IMR-90 (cell line): ENCODE measurements around the gene MRPL52. TPM values are rescaled to one million over a fixed set of nuclear protein-coding genes. Genes with fewer than 3 reads are reported as not detected.

Experiments
- ATAC-seq: fragments of 200-7000 bp; cut with Tn5 transposase; 2 replicates; pipeline ENCODE4 v1.9.1; 2020; ENCODE audit warnings: low read depth, mild to moderate bottlenecking, moderate library complexity
- BruUV-seq: library from RNA; stranded (reverse); fragments of 400-500 nt; replicated peaks from 2 replicates; lab custom pipeline; 2021; lab: Mats Ljungman, UMichigan
- CTCF ChIA-PET: fragments of 300-600 bp; formaldehyde crosslinking; extraction: SDS; loops from one replicate; lab custom pipeline; 2021; ENCODE audit warnings: antibody characterized with exemption; lab: Yijun Ruan, JAX
- POLR2A ChIA-PET: fragments of 300-600 bp; sonication (Branson Sonifier 250); formaldehyde crosslinking; loops from one replicate; lab custom pipeline; 2022; ENCODE audit warnings: antibody characterized with exemption; ENCODE audit not compliant: unreplicated experiment; lab: Charles Lee
- DNase-seq: peaks from one replicate; pipeline ENCODE4 v3.0.0; 2013
- H2AFZ ChIP-seq: replicated peaks from 2 replicates; pipeline ENCODE3; 2013; ENCODE audit warnings: low read length, mild to moderate bottlenecking; ENCODE audit not compliant: poor library complexity
- H2AK5ac ChIP-seq: 2 replicates; pipeline ENCODE4 v1.6.1; 2013; ENCODE audit warnings: low read depth, low read length, inconsistent platforms
- H2AK9ac ChIP-seq: replicated peaks from 2 replicates; pipeline ENCODE3; 2013; ENCODE audit warnings: mild to moderate bottlenecking, low read depth, low read length, moderate library complexity; ENCODE audit not compliant: poor library complexity
- H2BK120ac ChIP-seq: 2 replicates; pipeline ENCODE4 v1.6.1; 2013; ENCODE audit warnings: low read depth, low read length, inconsistent platforms
- H2BK15ac ChIP-seq: 3 replicates; pipeline ENCODE4 v1.6.1; 2013; ENCODE audit warnings: low read depth, low read length, inconsistent platforms
- H2BK20ac ChIP-seq: 2 replicates; pipeline ENCODE4 v1.6.1; 2013; ENCODE audit warnings: low read depth, mild to moderate bottlenecking, inconsistent platforms, low read length, moderate library complexity
- H2BK5ac ChIP-seq: 2 replicates; pipeline ENCODE4 v1.6.1; 2013; ENCODE audit warnings: mild to moderate bottlenecking, low read depth, low read length, inconsistent platforms; ENCODE audit not compliant: poor library complexity, severe bottlenecking
- H3K14ac ChIP-seq: replicated peaks from 2 replicates; pipeline ENCODE4 v1.6.1; 2013; ENCODE audit warnings: low read depth, low read length, inconsistent platforms
- H3K18ac ChIP-seq: 2 replicates; pipeline ENCODE4 v1.6.1; 2013; ENCODE audit warnings: low read depth, low read length, control low read depth
- H3K23ac ChIP-seq: 2 replicates; pipeline ENCODE4 v1.6.1; 2013; ENCODE audit warnings: low read depth, low read length, inconsistent platforms
- H3K27ac ChIP-seq: 2 replicates; pipeline ENCODE4 v1.5.1; 2013; ENCODE audit warnings: mild to moderate bottlenecking, control low read depth, low read length; ENCODE audit not compliant: insufficient read depth
- H3K27me3 ChIP-seq: 2 replicates; pipeline ENCODE4 v1.6.1; 2013; ENCODE audit warnings: low read length; ENCODE audit not compliant: control insufficient read depth, insufficient read depth
- H3K36me3 ChIP-seq: 2 replicates; pipeline ENCODE4 v1.6.1; 2013; ENCODE audit warnings: low read length, mixed read lengths; ENCODE audit not compliant: control insufficient read depth, insufficient read depth
- H3K4ac ChIP-seq: 2 replicates; pipeline ENCODE4 v1.6.1; 2013; ENCODE audit warnings: low read depth, low read length, inconsistent platforms
- H3K4me1 ChIP-seq: 2 replicates; pipeline ENCODE4 v1.6.1; 2013; ENCODE audit warnings: low read length, mixed read lengths; ENCODE audit not compliant: control insufficient read depth, insufficient read depth
- H3K4me2 ChIP-seq: 2 replicates; pipeline ENCODE4 v1.6.1; 2013; ENCODE audit warnings: low read depth, mild to moderate bottlenecking, control low read depth, low read length, moderate library complexity
- H3K4me3 ChIP-seq: 2 replicates; pipeline ENCODE4 v1.5.1; 2013; ENCODE audit warnings: low read depth, mild to moderate bottlenecking, control low read depth, low read length, moderate library complexity; ENCODE audit not compliant: insufficient read depth
- H3K56ac ChIP-seq: 2 replicates; pipeline ENCODE4 v1.6.1; 2013; ENCODE audit warnings: low read length, inconsistent platforms; ENCODE audit not compliant: insufficient read depth; ENCODE audit errors: extremely low read depth
- H3K79me1 ChIP-seq, 2 experiments: 2 replicates each; pipeline ENCODE4 v1.6.1; 2013; ENCODE audit warnings: low read length in 2 of 2, inconsistent platforms in 1 of 2, low read depth in 1 of 2
- H3K9ac ChIP-seq: 2 replicates; pipeline ENCODE4 v1.6.1; 2013; ENCODE audit warnings: low read depth, low read length, control low read depth
- H3K9me1 ChIP-seq: 2 replicates; pipeline ENCODE4 v1.6.1; 2013; ENCODE audit warnings: low read length, inconsistent platforms; ENCODE audit not compliant: insufficient read depth
- H3K9me3 ChIP-seq: 2 replicates; pipeline ENCODE4 v1.6.1; 2013; ENCODE audit warnings: low read length; ENCODE audit not compliant: control insufficient read depth, insufficient read depth
- H4K20me1 ChIP-seq: 2 replicates; pipeline ENCODE4 v1.6.1; 2013; ENCODE audit warnings: low read length, inconsistent platforms; ENCODE audit not compliant: insufficient read depth
- H4K5ac ChIP-seq: 2 replicates; pipeline ENCODE4 v1.6.1; 2013; ENCODE audit warnings: mild to moderate bottlenecking, low read depth, low read length, control low read depth
- H4K8ac ChIP-seq, 2 experiments: 2 replicates each; pipeline ENCODE4 v1.6.1; 2013; ENCODE audit warnings: low read depth in 2 of 2, low read length in 2 of 2, control low read depth in 1 of 2, inconsistent platforms in 1 of 2
- H4K91ac ChIP-seq: 2 replicates; pipeline ENCODE4 v1.6.1; 2013; ENCODE audit warnings: low read depth, low read length, inconsistent platforms; ENCODE audit not compliant: insufficient read depth
- CEBPB ChIP-seq: IDR thresholded peaks from 2 replicates; pipeline ENCODE4 v1.6.1; 2012; ENCODE audit warnings: low read depth, low read length, improper control_type of control experiment
- FOS ChIP-seq: fragments of 150-350 bp; IDR thresholded peaks from 2 replicates; pipeline ENCODE4 v1.6.1; 2016; ENCODE audit warnings: low read depth, low read length
- MAZ ChIP-seq: IDR thresholded peaks from 2 replicates; pipeline ENCODE4 v1.6.1; 2012; ENCODE audit warnings: low read depth, mild to moderate bottlenecking, low read length, improper control_type of control experiment, moderate library complexity, borderline replicate concordance
- MXI1 ChIP-seq: IDR thresholded peaks from 2 replicates; pipeline ENCODE4 v1.6.1; 2012; ENCODE audit warnings: low read depth, mild to moderate bottlenecking, low read length, moderate library complexity, borderline replicate concordance
- POLR2A ChIP-seq: IDR thresholded peaks from 2 replicates; pipeline ENCODE4 v1.6.1; 2012; ENCODE audit warnings: mild to moderate bottlenecking, low read depth, low read length
- RAD21 ChIP-seq: IDR thresholded peaks from 2 replicates; pipeline ENCODE4 v1.6.1; 2012; ENCODE audit warnings: low read length, improper control_type of control experiment
- SMC3 ChIP-seq: fragments of 150-350 bp; IDR thresholded peaks from 2 replicates; pipeline ENCODE4 v1.6.1; 2016; ENCODE audit warnings: low read depth, mild to moderate bottlenecking, antibody characterized with exemption, low read length, moderate library complexity
- WGBS, 2 experiments: methylation state at CpG; one replicate each; pipeline versions ENCODE4 v1.1.5 to v1.1.7; 2013; ENCODE audit warnings: missing lambda C conversion rate in 2 of 2; ENCODE audit not compliant: insufficient read length in 1 of 2; ENCODE audit errors: extremely low coverage in 2 of 2; 5-methylcytosine and 5-hydroxymethylcytosine counted together
- dilution Hi-C: fragments of 300-500 bp; cut with HindIII; formaldehyde crosslinking; loops from one replicate; pipeline ENCODE4 v1.14.3; 2018; ENCODE audit warnings: low sequenced_read_pairs; ENCODE audit not compliant: unreplicated experiment
- in situ Hi-C: fragments of 300-500 bp; cut with MboI; formaldehyde crosslinking; loops from 3 replicates; pipeline ENCODE4 v1.14.3; 2019; ENCODE audit warnings: low sequenced_read_pairs, inconsistent platforms, mixed read lengths
- intact Hi-C: fragments of 100-400 bp; cut with micrococcal nuclease; formaldehyde crosslinking; loops from 2 replicates; pipeline ENCODE4 v1.10.0; 2022
- polyA plus RNA-seq, 3 experiments: library from polyadenylated mRNA; depleted of rRNA; stranded (reverse); fragments of >200 nt; gene quantifications; 2 replicates each; pipeline ENCODE4 v1.2.3, GENCODE V29; 2012; ENCODE audit warnings: low replicate concordance in 1 of 3
- total RNA-seq: library from RNA; depleted of rRNA; stranded (reverse); fragments of >200 nt; gene quantifications from 2 replicates; pipeline ENCODE4 v1.2.3, GENCODE V29; 2012
- TF ChIP-seq, protein P1 (sequence below): conservative IDR thresholded peaks from 2 replicates; pipeline ENCODE4 v1.5.1; 2012; ENCODE audit warnings: mild to moderate bottlenecking, low read depth, low read length, improper control_type of control experiment
- TF ChIP-seq, protein P2 (sequence below): fragments of 150-350 bp; IDR thresholded peaks from 2 replicates; pipeline ENCODE4 v1.6.1; 2016; ENCODE audit warnings: low read depth, mild to moderate bottlenecking, low read length, moderate library complexity, borderline replicate concordance

Gene MRPL52
- total and polyA plus RNA-seq, 2 of the 4 experiments (the other 2 are of a cell fraction): 33.1 to 51.4 TPM

GRCh38 chr14:22852940-22853767 is 23.5 kb downstream of the MRPL52 start:
- peak overlapping the region; percentile 90 for H4K5ac ChIP-seq
- peak overlapping the region; percentile 97 for H2AFZ ChIP-seq
- DNase-seq: peak; percentile 83
- intact Hi-C loops (loop anchor here (1.0 to 5.0 kb wide), 7 partner anchors 17 to 466 kb away; partner anchors contain the start of gene MMP14), in situ Hi-C loops (loop anchor here (25.0 kb wide), 1 partner anchor 466 kb away; no protein-coding TSS in a partner anchor), dilution Hi-C loops (no loop called here)
- H2AK9ac ChIP-seq: peak overlapping the region; percentile 95
- H3K27ac ChIP-seq: peak overlapping the region; percentile 77
- peak overlapping the region; percentile 95 for H3K14ac ChIP-seq
- peaks cover 0 to 31% of the 10 kb centered on the region in 2 experiments; a peak in 2 of 4 replicates for H3K79me1 ChIP-seq
- H2BK5ac ChIP-seq: peak overlapping the region; percentile 84
- peak overlapping the region; percentile 83 for H3K18ac ChIP-seq
- H4K20me1 ChIP-seq: peaks cover 3% of the 10 kb centered on the region; the same call in 1 of the 2 replicates
- peak; percentile 95 for TF ChIP-seq SMC3
- peak; percentile 89 for TF ChIP-seq MXI1
- peak; percentile 54; the same call in 1 of the 2 replicates for TF ChIP-seq POLR2A
- TF ChIP-seq RAD21: peak; percentile 98
- no peak for TF ChIP-seq FOS
- no peak for TF ChIP-seq CEBPB
- TF ChIP-seq, protein P1, sequence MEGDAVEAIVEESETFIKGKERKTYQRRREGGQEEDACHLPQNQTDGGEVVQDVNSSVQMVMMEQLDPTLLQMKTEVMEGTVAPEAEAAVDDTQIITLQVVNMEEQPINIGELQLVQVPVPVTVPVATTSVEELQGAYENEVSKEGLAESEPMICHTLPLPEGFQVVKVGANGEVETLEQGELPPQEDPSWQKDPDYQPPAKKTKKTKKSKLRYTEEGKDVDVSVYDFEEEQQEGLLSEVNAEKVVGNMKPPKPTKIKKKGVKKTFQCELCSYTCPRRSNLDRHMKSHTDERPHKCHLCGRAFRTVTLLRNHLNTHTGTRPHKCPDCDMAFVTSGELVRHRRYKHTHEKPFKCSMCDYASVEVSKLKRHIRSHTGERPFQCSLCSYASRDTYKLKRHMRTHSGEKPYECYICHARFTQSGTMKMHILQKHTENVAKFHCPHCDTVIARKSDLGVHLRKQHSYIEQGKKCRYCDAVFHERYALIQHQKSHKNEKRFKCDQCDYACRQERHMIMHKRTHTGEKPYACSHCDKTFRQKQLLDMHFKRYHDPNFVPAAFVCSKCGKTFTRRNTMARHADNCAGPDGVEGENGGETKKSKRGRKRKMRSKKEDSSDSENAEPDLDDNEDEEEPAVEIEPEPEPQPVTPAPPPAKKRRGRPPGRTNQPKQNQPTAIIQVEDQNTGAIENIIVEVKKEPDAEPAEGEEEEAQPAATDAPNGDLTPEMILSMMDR: peak; percentile 95
- TF ChIP-seq, protein P2, sequence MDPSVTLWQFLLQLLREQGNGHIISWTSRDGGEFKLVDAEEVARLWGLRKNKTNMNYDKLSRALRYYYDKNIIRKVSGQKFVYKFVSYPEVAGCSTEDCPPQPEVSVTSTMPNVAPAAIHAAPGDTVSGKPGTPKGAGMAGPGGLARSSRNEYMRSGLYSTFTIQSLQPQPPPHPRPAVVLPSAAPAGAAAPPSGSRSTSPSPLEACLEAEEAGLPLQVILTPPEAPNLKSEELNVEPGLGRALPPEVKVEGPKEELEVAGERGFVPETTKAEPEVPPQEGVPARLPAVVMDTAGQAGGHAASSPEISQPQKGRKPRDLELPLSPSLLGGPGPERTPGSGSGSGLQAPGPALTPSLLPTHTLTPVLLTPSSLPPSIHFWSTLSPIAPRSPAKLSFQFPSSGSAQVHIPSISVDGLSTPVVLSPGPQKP: no peak
- peak; percentile 54; the same call in 1 of the 2 replicates for TF ChIP-seq MAZ
- peaks cover 27% of the 10 kb centered on the region for H3K9me1 ChIP-seq
- WGBS, 2 experiments: no CpG with 5 or more reads among the region's 20 CpGs
- H3K4me2 ChIP-seq: peak overlapping the region; percentile 96
- H3K9me3 ChIP-seq: peaks cover 2% of the 10 kb centered on the region
- ChIA-PET CTCF (interaction anchor here (0.7 to 6.8 kb wide), 21 partner anchors 9 to 468 kb away, joined by 3 to 60 read pairs (median 4); partner anchors contain the start of genes LRP10, MMP14 and MRPL52), POLR2A (no interaction called here)
- peak overlapping the region; percentile 81 for H2AK5ac ChIP-seq
- peak overlapping the region; percentile 93 for H3K23ac ChIP-seq
- BruUV-seq: no TSS peak
- H3K4ac ChIP-seq: peak overlapping the region; percentile 98
- H3K4me1 ChIP-seq: peaks cover 30% of the 10 kb centered on the region
- ATAC-seq: peak; percentile 66
- peak overlapping the region; percentile 97; the same call in 2 of the 3 replicates for H2BK15ac ChIP-seq
- H3K27me3 ChIP-seq: no peaks in the 10 kb centered on the region
- peak overlapping the region; percentile 96 for H4K91ac ChIP-seq
- H3K9ac ChIP-seq: peak overlapping the region; percentile 85
- peak overlapping the region; percentile 38 for H3K4me3 ChIP-seq
- peak overlapping the region; percentile 79 for H3K56ac ChIP-seq
- H2BK120ac ChIP-seq: peak overlapping the region; percentile 97
- H3K36me3 ChIP-seq: no peaks in the 10 kb centered on the region
- peak overlapping the region; percentile 89 for H2BK20ac ChIP-seq
- peak overlapping the region; percentile 59 to 97 for H4K8ac ChIP-seq
